Stimulated activated memory B cell treated with anti-CD40 and anti-IgM and Interleukin-4, amounts not matched to agents 10 μg/mL and 1 μg/mL and 100 μg/mL, for 72 hours (primary cell): ENCODE results near the gene ERLEC1.
"Not testable (repeated sequence)": the region's sequence is repeated elsewhere in the genome, so short reads cannot be mapped to it uniquely, and the experiment has no call there.

ENCODE experiments used
- ATAC-seq: fragments of 150-1000 bp; cut with Tn5 transposase; 2 replicates; pipeline ENCODE4 v1.10.0; 2021
- H3K27ac Mint-ChIP-seq: one replicate; pipeline ENCODE4 v1.8.0; 2022; ENCODE audit warnings: mild to moderate bottlenecking, mixed read lengths
- H3K27me3 Mint-ChIP-seq: one replicate; pipeline ENCODE4 v1.8.0; 2022; ENCODE audit warnings: mixed read lengths
- H3K36me3 Mint-ChIP-seq: one replicate; pipeline ENCODE4 v1.8.0; 2022; ENCODE audit warnings: mixed read lengths
- H3K4me1 Mint-ChIP-seq: one replicate; pipeline ENCODE4 v1.8.0; 2022; ENCODE audit warnings: mixed read lengths
- H3K4me3 Mint-ChIP-seq: one replicate; pipeline ENCODE4 v1.8.0; 2022; ENCODE audit warnings: mild to moderate bottlenecking, moderate library complexity, mixed read lengths
- H3K9me3 Mint-ChIP-seq: one replicate; pipeline ENCODE4 v1.8.0; 2022; ENCODE audit warnings: mixed read lengths

Gene ERLEC1

GRCh38 chr2:53842891-53843290 is 56.0 kb downstream of the ERLEC1 start:
- H3K4me3 Mint-ChIP-seq: no peak overlapping the region
- H3K36me3 Mint-ChIP-seq: peaks cover 9% of the 10 kb centered on the region
- H3K27ac Mint-ChIP-seq: no peak overlapping the region
- ATAC-seq: no peak
- H3K4me1 Mint-ChIP-seq: peaks cover 14% of the 10 kb centered on the region
- H3K9me3 Mint-ChIP-seq: peaks cover 6% of the 10 kb centered on the region
- H3K27me3 Mint-ChIP-seq: no peaks in the 10 kb centered on the region

GRCh38 chr2:53843595-53843994 is 56.8 kb downstream of the ERLEC1 start:
- Mint-ChIP-seq H3K27me3 (no peaks in the 10 kb centered on the region), H3K36me3 (peaks cover 14% of the 10 kb centered on the region), H3K27ac (no peak overlapping the region), H3K4me3 (no peak overlapping the region), H3K9me3 (peaks cover 6% of the 10 kb centered on the region), H3K4me1 (peaks cover 14% of the 10 kb centered on the region)
- ATAC-seq: no peak

- peaks cover 20% of the 10 kb centered on the region for H3K36me3 Mint-ChIP-seq
- H3K27ac Mint-ChIP-seq: no peak overlapping the region
- no peaks in the 10 kb centered on the region for H3K27me3 Mint-ChIP-seq
- no peak overlapping the region for H3K4me3 Mint-ChIP-seq
- ATAC-seq: no peak
- H3K9me3 Mint-ChIP-seq: no peaks in the 10 kb centered on the region
- peaks cover 8% of the 10 kb centered on the region for H3K4me1 Mint-ChIP-seq
These were observed 61.2 kb downstream of the ERLEC1 start for GRCh38 chr2:53848062-53848461.

- peaks cover 46% of the 10 kb centered on the region for H3K36me3 Mint-ChIP-seq
- H3K27me3 Mint-ChIP-seq, ATAC-seq, H3K9me3 Mint-ChIP-seq, H3K27ac Mint-ChIP-seq, H3K4me3 Mint-ChIP-seq, H3K4me1 Mint-ChIP-seq: not testable (repeated sequence)
These were observed 64.4 kb downstream of the ERLEC1 start for GRCh38 chr2:53851052-53851757.

- Mint-ChIP-seq H3K9me3 (no peaks in the 10 kb centered on the region), H3K27me3 (no peaks in the 10 kb centered on the region), H3K36me3 (peaks cover 51% of the 10 kb centered on the region), H3K4me3 (no peak overlapping the region), H3K4me1 (no peaks in the 10 kb centered on the region), H3K27ac (no peak overlapping the region)
- no peak for ATAC-seq
These were observed 65.7 kb downstream of the ERLEC1 start for GRCh38 chr2:53852532-53852931.

GRCh38 chr2:53854678-53855077 is 67.8 kb downstream of the ERLEC1 start:
- ATAC-seq: no peak
- no peaks in the 10 kb centered on the region for H3K4me1 Mint-ChIP-seq
- H3K27ac Mint-ChIP-seq: no peak overlapping the region
- no peak overlapping the region for H3K4me3 Mint-ChIP-seq
- peaks cover 50% of the 10 kb centered on the region for H3K36me3 Mint-ChIP-seq
- H3K27me3 Mint-ChIP-seq: no peaks in the 10 kb centered on the region
- no peaks in the 10 kb centered on the region for H3K9me3 Mint-ChIP-seq

- Mint-ChIP-seq H3K4me3 (no peak overlapping the region), H3K27me3 (no peaks in the 10 kb centered on the region), H3K27ac (no peak overlapping the region), H3K9me3 (no peaks in the 10 kb centered on the region), H3K36me3 (peaks cover 46% of the 10 kb centered on the region), H3K4me1 (no peaks in the 10 kb centered on the region)
- ATAC-seq: no peak
These were observed 69.4 kb downstream of the ERLEC1 start for GRCh38 chr2:53856272-53856671.

GRCh38 chr2:53859206-53860181 is 72.7 kb downstream of the ERLEC1 start, which contains the start of gene GPR75:
Gene GPR75 (minus strand): TSS chr2:53859967. CDS start chr2:53854756, 5,211 bp downstream.
- no peaks in the 10 kb centered on the region for H3K27me3 Mint-ChIP-seq
- no peaks in the 10 kb centered on the region for H3K4me1 Mint-ChIP-seq
- H3K36me3 Mint-ChIP-seq: peaks cover 31% of the 10 kb centered on the region
- no peak within 1 kb of the TSS for H3K27ac Mint-ChIP-seq
- H3K9me3 Mint-ChIP-seq: no peaks in the 10 kb centered on the region
- ATAC-seq: peak; percentile 67
- no peak within 1 kb of the TSS for H3K4me3 Mint-ChIP-seq

GRCh38 chr2:53861824-53862223 is 75.0 kb downstream of the ERLEC1 start:
- no peaks in the 10 kb centered on the region for H3K9me3 Mint-ChIP-seq
- no peak for ATAC-seq
- H3K36me3 Mint-ChIP-seq: peaks cover 40% of the 10 kb centered on the region
- H3K4me1 Mint-ChIP-seq: no peaks in the 10 kb centered on the region
- H3K27me3 Mint-ChIP-seq: no peaks in the 10 kb centered on the region
- no peak overlapping the region for H3K27ac Mint-ChIP-seq
- no peak overlapping the region for H3K4me3 Mint-ChIP-seq

GRCh38 chr2:53863538-53864227 is 76.8 kb downstream of the ERLEC1 start:
- H3K9me3 Mint-ChIP-seq: no peaks in the 10 kb centered on the region
- ATAC-seq: no peak
- H3K4me3 Mint-ChIP-seq: no peak overlapping the region
- no peak overlapping the region for H3K27ac Mint-ChIP-seq
- no peaks in the 10 kb centered on the region for H3K27me3 Mint-ChIP-seq
- H3K36me3 Mint-ChIP-seq: peaks cover 33% of the 10 kb centered on the region
- H3K4me1 Mint-ChIP-seq: no peaks in the 10 kb centered on the region

GRCh38 chr2:53865264-53865663 is 78.4 kb downstream of the ERLEC1 start:
- ATAC-seq: no peak
- no peak overlapping the region for H3K27ac Mint-ChIP-seq
- H3K27me3 Mint-ChIP-seq: no peaks in the 10 kb centered on the region
- peaks cover 44% of the 10 kb centered on the region for H3K36me3 Mint-ChIP-seq
- no peak overlapping the region for H3K4me3 Mint-ChIP-seq
- no peaks in the 10 kb centered on the region for H3K4me1 Mint-ChIP-seq
- H3K9me3 Mint-ChIP-seq: no peaks in the 10 kb centered on the region

GRCh38 chr2:53865962-53866361 is 79.1 kb downstream of the ERLEC1 start:
- H3K4me3 Mint-ChIP-seq: no peak overlapping the region
- no peak overlapping the region for H3K27ac Mint-ChIP-seq
- ATAC-seq: no peak
- H3K36me3 Mint-ChIP-seq: peaks cover 44% of the 10 kb centered on the region
- no peaks in the 10 kb centered on the region for H3K4me1 Mint-ChIP-seq
- no peaks in the 10 kb centered on the region for H3K9me3 Mint-ChIP-seq
- no peaks in the 10 kb centered on the region for H3K27me3 Mint-ChIP-seq

GRCh38 chr2:53867169-53867568 is 80.3 kb downstream of the ERLEC1 start:
- Mint-ChIP-seq H3K4me3 (no peak overlapping the region), H3K27me3 (no peaks in the 10 kb centered on the region), H3K9me3 (no peaks in the 10 kb centered on the region), H3K4me1 (no peaks in the 10 kb centered on the region), H3K36me3 (peaks cover 44% of the 10 kb centered on the region), H3K27ac (no peak overlapping the region)
- no peak for ATAC-seq

GRCh38 chr2:53867773-53868172 is 80.9 kb downstream of the ERLEC1 start:
- ATAC-seq: no peak
- peaks cover 40% of the 10 kb centered on the region for H3K36me3 Mint-ChIP-seq
- no peaks in the 10 kb centered on the region for H3K4me1 Mint-ChIP-seq
- H3K4me3 Mint-ChIP-seq: no peak overlapping the region
- no peak overlapping the region for H3K27ac Mint-ChIP-seq
- H3K9me3 Mint-ChIP-seq: no peaks in the 10 kb centered on the region
- no peaks in the 10 kb centered on the region for H3K27me3 Mint-ChIP-seq
